OCI-LY7 (cell line): Measurements from ENCODE around the gene SDHA. TPM values are rescaled to one million over a fixed set of nuclear protein-coding genes. Genes with fewer than 3 reads are reported as not detected.
A peak's percentile ranks its signal among the peaks of the same experiment; 100 is the strongest.
"Not testable (repeated sequence)": the region's sequence is repeated elsewhere in the genome, so short reads cannot be mapped to it uniquely, and the experiment has no call there.

Source experiments
- BruUV-seq: library from RNA; stranded (reverse); fragments of 400-500 nt; replicated peaks from 2 replicates; lab custom pipeline; 2021; lab: Mats Ljungman, UMichigan
- CTCF ChIA-PET: fragments of 300-600 bp; sonication (Branson Sonifier 250); formaldehyde crosslinking; loops from one replicate; lab custom pipeline; 2022; ENCODE audit warnings: antibody characterized with exemption; ENCODE audit not compliant: unreplicated experiment; lab: Charles Lee
- POLR2A ChIA-PET: fragments of 300-600 bp; sonication (Branson Sonifier 250); formaldehyde crosslinking; loops from one replicate; lab custom pipeline; 2022; ENCODE audit warnings: antibody characterized with exemption; lab: Charles Lee
- DNase-seq: peaks from one replicate; pipeline ENCODE4 v3.0.0-alpha.2; 2015; ENCODE audit warnings: low spot score
- H2AFZ ChIP-seq: fragments of 200-600 bp; sonication (generic), shearing (Covaris generic); 2 replicates; pipeline ENCODE4 v1.6.1; 2014; ENCODE audit warnings: mild to moderate bottlenecking, antibody characterized with exemption, low read length, moderate library complexity
- H3K27ac ChIP-seq: fragments of 200-600 bp; sonication (generic); 2 replicates; pipeline ENCODE4 v1.5.1; 2014; ENCODE audit warnings: mixed run types, low read depth, mild to moderate bottlenecking, moderate library complexity, low read length, inconsistent platforms; ENCODE audit not compliant: poor library complexity, severe bottlenecking
- H3K36me3 ChIP-seq: fragments of 200-600 bp; sonication (generic); 2 replicates; pipeline ENCODE4 v1.6.1; 2014; ENCODE audit warnings: mild to moderate bottlenecking, antibody characterized with exemption, low read length, moderate library complexity, mixed read lengths; ENCODE audit not compliant: insufficient read depth
- H3K4me1 ChIP-seq: fragments of 200-600 bp; sonication (generic); 2 replicates; pipeline ENCODE4 v1.5.1; 2014; ENCODE audit warnings: mild to moderate bottlenecking, low read length; ENCODE audit not compliant: insufficient read depth, poor library complexity, severe bottlenecking
- H3K4me2 ChIP-seq: fragments of 200-600 bp; sonication (generic); 2 replicates; pipeline ENCODE4 v1.6.1; 2014; ENCODE audit warnings: mild to moderate bottlenecking, low read length
- H3K4me3 ChIP-seq: fragments of 200-600 bp; sonication (generic); 2 replicates; pipeline ENCODE4 v1.5.1; 2014; ENCODE audit warnings: mild to moderate bottlenecking, low read depth, low read length; ENCODE audit not compliant: poor library complexity, severe bottlenecking
- H3K79me2 ChIP-seq: fragments of 200-600 bp; sonication (generic); 2 replicates; pipeline ENCODE4 v1.6.1; 2016; ENCODE audit warnings: low read depth, mild to moderate bottlenecking, low read length, moderate library complexity, mixed read lengths; ENCODE audit not compliant: insufficient read depth
- H3K9me2 ChIP-seq: fragments of 200-600 bp; sonication (generic); 2 replicates; pipeline ENCODE4 v1.6.1; 2016; ENCODE audit warnings: mild to moderate bottlenecking, low read length, mixed read lengths; ENCODE audit not compliant: insufficient read depth
- H3K9me3 ChIP-seq: fragments of 200-600 bp; sonication (generic); 2 replicates; pipeline ENCODE4 v1.6.1; 2014; ENCODE audit warnings: mild to moderate bottlenecking, mixed run types, low read length, mixed read lengths
- H4K20me1 ChIP-seq: fragments of 200-600 bp; sonication (generic); 2 replicates; pipeline ENCODE4 v1.6.1; 2014; ENCODE audit warnings: mild to moderate bottlenecking, antibody characterized with exemption, low read length, moderate library complexity, mixed read lengths; ENCODE audit not compliant: insufficient read depth
- CTCF ChIP-seq: fragments of 200-600 bp; sonication (generic); conservative IDR thresholded peaks from 2 replicates; pipeline ENCODE4 v1.5.1; 2014; ENCODE audit warnings: mild to moderate bottlenecking, antibody characterized with exemption, low read length, moderate library complexity, mixed read lengths
- EZH2phosphoT487 ChIP-seq: fragments of 200-600 bp; sonication (generic); IDR thresholded peaks from 2 replicates; pipeline ENCODE4 v1.6.1; 2018; ENCODE audit warnings: low read depth, borderline replicate concordance, mild to moderate bottlenecking, mixed run types, antibody characterized with exemption, low read length, moderate library complexity, mixed read lengths
- intact Hi-C: fragments of 100-400 bp; cut with micrococcal nuclease; formaldehyde crosslinking; loops from one replicate; pipeline ENCODE4 v1.10.0; 2022; ENCODE audit not compliant: unreplicated experiment
- total RNA-seq, 2 experiments: library from RNA; depleted of rRNA in 1 of 2; stranded (reverse); fragments of >200 nt in 1 of 2; shearing (Covaris generic) in 1 of 2; gene quantifications; 2 replicates each; pipeline ENCODE4 v1.2.3, GENCODE V29; 2014 to 2022

SDHA gene
- total RNA-seq, 2 experiments from 2014 or later: 147 to 167 TPM

DNA sequence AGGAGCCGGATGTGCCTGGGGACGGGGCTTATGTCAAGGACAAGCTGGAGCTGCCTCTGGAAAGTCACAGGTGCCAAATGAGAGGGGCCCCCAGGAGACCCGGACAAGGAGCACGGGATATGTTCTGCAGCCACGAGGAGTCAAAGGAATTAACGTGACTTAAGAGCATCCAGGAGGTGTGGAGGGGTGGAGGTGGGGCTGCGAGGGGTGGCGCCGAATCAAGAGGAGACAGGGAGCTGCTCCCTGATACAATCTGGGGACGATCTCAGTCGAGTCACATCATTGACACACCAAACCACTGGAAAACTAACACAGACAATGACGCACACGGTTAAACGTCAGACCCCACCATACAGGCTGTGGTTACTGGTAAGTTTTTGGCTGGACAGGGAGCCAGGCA, 10.5 kb upstream of the SDHA start:
- intact Hi-C loops: no loop called here
- TF ChIP-seq EZH2phosphoT487 (no peak), CTCF (no peak)
- Histone ChIP-seq H3K4me2 (no peak overlapping the region), H2AFZ (no peak overlapping the region), H3K79me2 (peaks cover 31% of the 10 kb centered on the region), H3K27ac (no peak overlapping the region), H3K9me2 (no peaks in the 10 kb centered on the region), H3K9me3 (no peaks in the 10 kb centered on the region), H3K36me3 (peaks cover 55% of the 10 kb centered on the region), H3K4me3 (no peak overlapping the region), H4K20me1 (peaks cover 5% of the 10 kb centered on the region), H3K4me1 (peaks cover 15% of the 10 kb centered on the region)
- BruUV-seq: no TSS peak
- DNase-seq: no peak
- CTCF ChIA-PET: no interaction called here
- POLR2A ChIA-PET: interaction anchor here (0.6 to 0.7 kb wide), 2 partner anchors 13 to 17 kb away, joined by 3 read pairs; no protein-coding TSS in a partner anchor

DNA sequence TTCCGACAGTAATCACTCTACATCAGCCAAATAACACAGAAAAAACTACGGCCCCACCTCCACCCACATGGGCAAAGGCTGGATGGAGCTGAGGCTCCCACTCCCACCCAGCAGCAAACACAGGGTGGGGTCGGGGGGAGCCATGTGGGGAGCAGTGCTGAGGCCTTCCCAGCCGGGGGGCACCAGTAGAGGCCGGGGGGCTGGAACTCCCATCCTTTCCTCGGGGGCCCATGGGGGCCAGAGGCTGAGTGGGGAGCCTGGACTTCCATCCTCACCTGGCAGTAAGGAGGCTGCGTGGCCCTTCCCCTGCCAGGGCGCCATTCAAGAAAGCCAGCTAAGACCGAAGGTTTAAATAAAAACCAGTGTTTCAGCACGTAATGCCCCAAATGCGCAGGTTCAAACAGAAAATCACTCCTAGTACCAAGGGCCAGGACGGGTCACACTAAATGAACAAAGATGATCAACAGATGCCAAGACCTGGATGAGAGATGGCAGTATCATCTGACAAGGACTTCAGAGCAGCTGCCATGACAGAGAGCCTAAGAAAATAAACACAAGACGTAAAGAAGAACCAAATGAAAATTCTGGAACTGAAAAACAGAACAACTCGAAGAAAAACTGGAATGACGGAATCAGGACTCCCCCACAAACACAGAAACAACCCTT, 9.5 kb upstream of the SDHA start:
- ChIA-PET POLR2A (no interaction called here), CTCF (no interaction called here)
- Histone ChIP-seq H3K79me2 (peaks cover 33% of the 10 kb centered on the region), H3K4me1 (peaks cover 5% of the 10 kb centered on the region), H4K20me1 (peaks cover 5% of the 10 kb centered on the region), H3K4me3 (no peak overlapping the region), H3K36me3 (peaks cover 52% of the 10 kb centered on the region), H3K9me3 (no peaks in the 10 kb centered on the region), H3K9me2 (no peaks in the 10 kb centered on the region), H2AFZ (no peak overlapping the region), H3K4me2 (no peak overlapping the region), H3K27ac (no peak overlapping the region)
- BruUV-seq: no TSS peak
- TF ChIP-seq EZH2phosphoT487: no peak
- no peak for TF ChIP-seq CTCF
- intact Hi-C loops: no loop called here
- DNase-seq: no peak

- TF ChIP-seq EZH2phosphoT487 (no peak), CTCF (no peak)
- no peak for DNase-seq
- ChIA-PET CTCF (no interaction called here), POLR2A (interaction anchor here (1.7 kb wide), 1 partner anchor 26 kb away, joined by 5 read pairs; no protein-coding TSS in a partner anchor)
- no peaks in the 10 kb centered on the region for H3K9me2 ChIP-seq
- intact Hi-C loops: no loop called here
- H3K36me3 ChIP-seq: peaks cover 17% of the 10 kb centered on the region
- peaks cover 48% of the 10 kb centered on the region for H3K79me2 ChIP-seq
- peaks cover 6% of the 10 kb centered on the region for H4K20me1 ChIP-seq
- H3K27ac ChIP-seq: no peak overlapping the region
- H3K9me3 ChIP-seq: no peaks in the 10 kb centered on the region
- no TSS peak for BruUV-seq
- no peak overlapping the region for H3K4me3 ChIP-seq
- H2AFZ ChIP-seq: no peak overlapping the region
- peaks cover 17% of the 10 kb centered on the region for H3K4me1 ChIP-seq
- no peak overlapping the region for H3K4me2 ChIP-seq
These were observed 4.2 kb upstream of the SDHA start for GRCh38 chr5:213803-214395.

GRCh38 chr5:215256-215655, 2.9 kb upstream of the SDHA start:
- Histone ChIP-seq H3K4me2 (peak overlapping the region; percentile 62), H3K79me2 (peaks cover 53% of the 10 kb centered on the region), H3K27ac (peak overlapping the region; percentile 63), H4K20me1 (peaks cover 15% of the 10 kb centered on the region), H3K36me3 (peaks cover 18% of the 10 kb centered on the region), H3K4me3 (peak overlapping the region; percentile 32), H3K4me1 (peaks cover 22% of the 10 kb centered on the region)
- DNase-seq, POLR2A ChIA-PET, BruUV-seq, H3K9me2 ChIP-seq, CTCF ChIA-PET, H2AFZ ChIP-seq, H3K9me3 ChIP-seq: not testable (repeated sequence)
- intact Hi-C loops: loop anchor here (5.0 kb wide), 1 partner anchor 1127 kb away; no protein-coding TSS in a partner anchor
